Measurements from ENCODE around the gene IWS1.
"Not testable (repeated sequence)": the region's sequence is repeated elsewhere in the genome, so short reads cannot be mapped to it uniquely, and the experiment has no call there.

The IWS1 gene

DNA sequence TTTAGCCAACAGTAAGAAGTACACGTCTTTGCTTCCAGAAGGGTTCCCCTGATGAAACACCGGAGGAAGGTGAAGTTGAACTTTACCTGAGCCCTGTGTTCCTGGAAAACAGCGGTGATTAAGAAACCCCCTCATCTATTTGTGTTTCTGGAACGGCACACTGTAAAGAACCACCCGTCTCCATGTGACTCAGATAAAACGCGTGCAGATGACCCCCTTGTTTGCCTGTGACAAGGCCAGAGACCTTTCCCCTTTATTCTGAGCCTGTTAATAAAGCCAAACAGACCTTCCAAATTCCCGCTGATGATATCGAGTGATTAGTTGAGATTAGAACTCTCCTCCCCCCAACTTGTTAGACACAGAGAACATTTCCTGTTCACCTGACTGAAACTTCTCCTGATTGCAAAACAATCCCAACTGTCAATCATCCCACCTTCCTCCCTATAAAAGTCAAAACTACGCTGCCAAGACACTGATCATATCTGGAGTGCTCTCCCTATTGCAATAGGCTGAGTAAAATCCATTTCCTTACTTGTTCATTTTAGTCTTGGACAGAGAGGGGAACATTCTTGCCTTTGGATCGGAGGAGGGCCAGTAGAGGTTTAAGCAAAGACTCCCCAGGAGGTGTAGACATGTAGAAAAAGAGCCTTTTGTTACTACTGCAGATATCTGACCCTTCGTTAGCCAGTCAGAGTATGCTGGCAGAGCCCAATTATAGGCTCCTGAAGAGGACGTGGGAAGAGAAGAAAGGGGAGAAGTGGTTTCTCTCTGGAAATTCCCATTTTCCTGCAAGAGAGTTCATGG is 914 bp upstream of the IWS1 start:
- DNase-seq = no peak

DNA sequence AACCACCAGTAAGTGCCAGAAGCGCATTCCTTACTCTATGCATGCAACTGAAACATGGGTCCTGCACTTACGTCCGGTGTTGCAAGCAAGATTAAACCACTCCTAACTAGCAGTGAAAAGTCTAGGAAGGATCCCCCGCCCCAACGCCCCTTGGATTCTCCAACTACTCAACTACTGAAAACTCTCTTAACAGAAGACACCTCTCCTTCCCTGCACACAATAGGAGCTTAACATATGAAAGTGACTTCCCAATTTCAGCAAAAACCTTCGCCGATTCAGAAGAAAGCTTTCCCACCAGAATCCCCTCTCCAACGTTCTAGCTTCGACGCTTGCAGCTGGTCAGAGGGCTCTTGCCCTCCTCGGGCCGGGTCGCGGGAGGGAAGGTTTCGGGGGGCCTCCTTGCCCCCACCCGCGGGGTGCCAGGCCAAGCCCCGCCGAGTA is 578 bp downstream of the IWS1 start:
- no peak for DNase-seq

GRCh38 chr2:127524198-127524834 is 2.0 kb downstream of the IWS1 start:
- DNase-seq = not testable (repeated sequence)

- no peak for DNase-seq
These were observed 2.9 kb downstream of the IWS1 start for GRCh38 chr2:127523269-127523939.

GRCh38 chr2:127520424-127520823 is 5.9 kb downstream of the IWS1 start:
- DNase-seq = no peak

- no peak for DNase-seq
These were observed 8.8 kb downstream of the IWS1 start for GRCh38 chr2:127517465-127517864.

- DNase-seq = no peak
These were observed 10.1 kb downstream of the IWS1 start for GRCh38 chr2:127516041-127516762.

DNA sequence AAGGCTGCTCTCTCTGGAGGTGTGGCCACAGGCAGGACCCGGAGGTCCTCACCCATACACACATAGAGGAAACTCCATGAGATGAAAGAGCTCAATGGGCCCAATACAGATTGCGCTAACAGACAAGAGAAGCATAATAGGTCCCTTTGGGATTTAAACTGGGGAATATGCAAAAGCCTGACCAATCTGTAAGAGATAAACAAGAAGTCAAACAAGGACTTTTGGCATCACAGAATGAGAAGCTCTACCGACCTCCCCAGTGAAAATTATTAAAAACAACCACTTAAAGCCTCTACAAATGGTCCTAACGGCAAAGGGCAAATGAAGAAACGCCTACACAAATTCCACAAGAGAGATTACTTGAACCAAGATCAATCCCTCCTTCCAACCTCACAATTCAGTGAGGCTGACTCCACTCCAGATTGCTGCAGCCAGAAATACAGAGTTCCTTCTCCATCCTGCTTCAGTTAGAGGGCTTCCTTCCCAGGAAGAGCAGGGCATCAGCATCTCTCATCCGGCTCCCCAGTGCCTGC is 10.8 kb downstream of the IWS1 start:
- DNase-seq = no peak

DNA sequence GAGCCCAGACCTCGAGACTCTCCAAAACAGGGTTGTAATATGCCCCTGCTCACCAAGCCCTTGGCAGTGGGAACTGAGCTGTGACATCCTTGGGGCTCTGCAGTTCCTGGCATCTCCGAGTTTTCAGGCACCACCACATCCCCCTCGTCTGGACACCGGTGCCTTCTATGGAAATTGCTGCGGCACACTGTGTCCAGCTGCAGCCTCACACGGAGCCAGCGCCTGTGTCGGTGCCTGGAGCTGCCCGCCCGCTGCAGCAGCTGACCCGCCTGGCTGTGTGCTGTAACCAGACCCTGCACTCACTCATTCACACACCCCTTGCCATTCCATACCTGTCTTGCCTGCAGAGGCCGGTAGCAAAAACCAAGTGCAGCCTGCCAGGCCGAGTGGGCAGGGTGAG is 11.8 kb downstream of the IWS1 start:
- DNase-seq = no peak

DNA sequence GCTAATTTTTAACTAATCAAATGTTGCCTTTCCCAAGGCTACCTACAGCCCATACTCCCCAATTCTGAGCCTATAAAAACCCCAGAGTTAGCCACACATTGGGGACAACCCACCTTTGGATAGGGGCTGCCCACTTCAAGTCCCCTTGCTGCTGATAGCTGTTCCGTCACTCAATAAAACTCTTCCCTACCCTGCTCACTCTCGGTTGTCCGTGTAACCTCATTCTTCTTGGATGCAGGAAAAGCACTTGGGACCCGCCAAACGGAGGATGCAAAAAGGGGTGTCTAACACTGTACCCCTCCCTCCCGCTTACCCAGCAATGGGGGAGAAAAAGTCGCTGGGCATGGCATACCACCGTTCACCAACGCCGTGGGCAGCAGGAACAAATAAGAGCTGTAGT is 12.2 kb downstream of the IWS1 start:
- DNase-seq = no peak

- DNase-seq = no peak
These were observed 13.9 kb downstream of the IWS1 start for GRCh38 chr2:127512362-127512761.

DNA sequence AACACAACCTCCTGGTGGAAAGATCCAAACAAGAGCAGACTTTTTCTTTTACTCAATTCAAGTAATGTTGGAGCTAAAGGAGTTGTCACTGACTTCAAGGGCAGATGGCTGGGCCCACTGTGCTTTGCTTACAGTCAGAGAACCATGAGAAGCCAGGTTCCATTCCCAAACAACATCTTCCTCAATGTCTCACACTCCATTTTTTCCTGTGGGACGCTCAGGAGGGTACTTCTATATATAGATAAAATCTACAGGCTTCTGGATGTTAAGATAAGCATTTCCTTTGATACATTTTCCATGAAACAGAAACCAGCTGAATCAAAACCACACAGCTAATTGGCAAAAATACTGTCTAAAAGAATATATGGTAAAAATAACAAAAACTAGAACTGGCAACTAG is 14.4 kb downstream of the IWS1 start:
- no peak for DNase-seq

DNA sequence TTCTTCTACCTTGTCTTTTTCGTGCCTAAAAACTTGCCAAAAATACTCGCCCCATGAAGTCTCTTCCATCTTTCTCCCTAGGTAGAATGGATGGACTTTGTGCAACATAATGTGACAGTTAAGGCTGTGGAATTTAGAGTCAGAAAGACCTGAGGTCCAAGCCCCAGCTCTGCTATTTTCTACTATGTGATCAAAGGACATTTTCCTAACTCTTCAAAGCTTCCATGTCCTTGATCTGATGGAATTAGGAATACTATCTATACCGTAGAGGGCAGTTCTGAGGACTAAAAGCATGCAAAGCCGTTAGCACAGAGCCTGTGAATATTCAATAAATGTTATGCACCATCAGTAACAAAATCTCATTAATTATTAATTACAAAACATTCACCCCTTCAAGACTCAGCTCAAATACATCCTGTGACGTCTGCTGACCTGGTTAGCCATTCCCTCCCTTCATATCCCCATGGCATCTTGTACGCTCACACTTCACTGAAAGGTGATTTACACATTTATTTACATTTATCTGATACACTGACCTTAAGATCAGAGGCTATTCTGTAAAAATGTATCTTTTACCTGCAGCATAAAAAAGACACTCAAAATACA is 15.1 kb downstream of the IWS1 start:
- DNase-seq = no peak

- DNase-seq = no peak
These were observed 16.2 kb downstream of the IWS1 start for GRCh38 chr2:127510073-127510472.

GRCh38 chr2:127508631-127509034 is 17.7 kb downstream of the IWS1 start:
- no peak for DNase-seq

GRCh38 chr2:127508023-127508630 is 18.2 kb downstream of the IWS1 start:
- no peak for DNase-seq

- DNase-seq = no peak
These were observed 19.8 kb downstream of the IWS1 start for GRCh38 chr2:127506510-127506909.

GRCh38 chr2:127504552-127505430 is 21.5 kb downstream of the IWS1 start:
- no peak for DNase-seq

- DNase-seq = no peak
These were observed 22.8 kb downstream of the IWS1 start for GRCh38 chr2:127503491-127503890.

- DNase-seq = no peak
These were observed 27.9 kb downstream of the IWS1 start for GRCh38 chr2:127498386-127498785.

GRCh38 chr2:127490283-127490682 is 36.0 kb downstream of the IWS1 start:
- no peak for DNase-seq
